Immature natural killer cell (primary cell): ENCODE results near the gene CD19. TPM values are rescaled to one million over a fixed set of nuclear protein-coding genes. Genes with fewer than 3 reads are reported as not detected.

Experiments used
- DNase-seq, 3 donors: peaks; one replicate each; pipeline ENCODE4 v3.0.0; 2022; ENCODE audit warnings: mixed read lengths in 1 of 3
- H3K27ac Mint-ChIP-seq, 6 donors: one replicate each; pipeline ENCODE4 v1.8.0; 2020; ENCODE audit warnings: mixed read lengths in 6 of 6, mild to moderate bottlenecking in 5 of 6, inconsistent platforms in 4 of 6, moderate library complexity in 3 of 6
- H3K27me3 Mint-ChIP-seq, 3 donors: one replicate each; pipeline ENCODE4 v1.8.0; 2020 to 2021; ENCODE audit warnings: low read depth in 3 of 3, mild to moderate bottlenecking in 3 of 3, mixed read lengths in 3 of 3, moderate library complexity in 3 of 3, inconsistent platforms in 1 of 3
- H3K36me3 Mint-ChIP-seq, 3 donors: one replicate each; pipeline ENCODE4 v1.8.0; 2020; ENCODE audit warnings: mixed read lengths in 3 of 3, inconsistent platforms in 2 of 3, mild to moderate bottlenecking in 2 of 3
- H3K4me1 Mint-ChIP-seq, 2 donors: one replicate each; pipeline ENCODE4 v1.8.0; 2020; ENCODE audit warnings: inconsistent platforms in 2 of 2, mild to moderate bottlenecking in 2 of 2, mixed read lengths in 2 of 2, moderate library complexity in 1 of 2
- H3K4me3 Mint-ChIP-seq, 5 donors: one replicate each; pipeline ENCODE4 v1.8.0; 2020; ENCODE audit warnings: mild to moderate bottlenecking in 5 of 5, mixed read lengths in 5 of 5, inconsistent platforms in 3 of 5, moderate library complexity in 3 of 5
- H3K9me3 Mint-ChIP-seq, 6 donors: one replicate each; pipeline ENCODE4 v1.8.0; 2020; ENCODE audit warnings: mild to moderate bottlenecking in 6 of 6, mixed read lengths in 6 of 6, inconsistent platforms in 4 of 6, moderate library complexity in 3 of 6
- polyA plus RNA-seq, 3 donors: library from polyadenylated mRNA; unstranded; fragments of 300-500 nt; fragmentation: Illumina TruSeq; gene quantifications; one replicate each; pipeline ENCODE4 v1.2.3, GENCODE V29; 2021

The CD19 gene
- polyA plus RNA-seq, 3 donors from 2014 or later = 0.18 to 0.29 (median 0.27) TPM

GRCh38 chr16:28900601-28901000, 31.2 kb upstream of the CD19 start:
- no peak for DNase-seq
- Mint-ChIP-seq H3K9me3 (no peaks in the 10 kb centered on the region), H3K36me3 (peaks cover 0 to 5% (median 0%) of the 10 kb centered on the region in 3 donors), H3K27me3 (no peaks in the 10 kb centered on the region), H3K4me3 (no peak overlapping the region), H3K4me1 (peaks cover 0 to 5% of the 10 kb centered on the region in 2 donors), H3K27ac (no peak overlapping the region)

- H3K27ac Mint-ChIP-seq = no peak overlapping the region
- peak overlapping the region in 1 of 5 donors; percentile 13 for H3K4me3 Mint-ChIP-seq
- H3K9me3 Mint-ChIP-seq = no peaks in the 10 kb centered on the region
- H3K4me1 Mint-ChIP-seq = peaks cover 0 to 5% of the 10 kb centered on the region in 2 donors
- H3K36me3 Mint-ChIP-seq = peaks cover 0 to 5% (median 0%) of the 10 kb centered on the region in 3 donors
- no peak for DNase-seq
- H3K27me3 Mint-ChIP-seq = no peaks in the 10 kb centered on the region
These were observed 29.9 kb upstream of the CD19 start for GRCh38 chr16:28901862-28902261.

DNA sequence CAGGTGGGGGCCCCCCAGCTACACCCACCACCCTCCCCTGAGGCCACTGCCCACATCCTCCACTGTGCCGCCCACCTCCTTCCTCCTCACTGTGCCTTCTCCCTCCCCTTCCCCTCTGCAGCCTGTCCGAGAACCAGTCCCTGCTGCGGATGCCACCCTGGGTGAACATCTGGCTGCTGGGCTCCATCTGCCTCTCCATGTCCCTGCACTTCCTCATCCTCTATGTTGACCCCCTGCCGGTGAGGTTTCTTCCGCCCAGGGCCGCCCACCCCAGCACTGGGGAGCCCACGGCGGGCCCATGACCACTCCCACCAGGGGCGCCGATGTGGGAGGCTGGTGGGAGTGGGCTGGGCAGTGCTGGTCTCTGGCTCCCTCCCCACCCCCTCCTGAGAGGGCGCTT, 28.9 kb upstream of the CD19 start:
- H3K27ac Mint-ChIP-seq = no peak overlapping the region
- no peaks in the 10 kb centered on the region for H3K9me3 Mint-ChIP-seq
- no peak for DNase-seq
- no peaks in the 10 kb centered on the region for H3K27me3 Mint-ChIP-seq
- H3K36me3 Mint-ChIP-seq = peaks cover 0 to 5% (median 0%) of the 10 kb centered on the region in 3 donors
- H3K4me3 Mint-ChIP-seq = peak overlapping the region in 1 of 5 donors; percentile 1
- H3K4me1 Mint-ChIP-seq = peaks cover 0 to 5% of the 10 kb centered on the region in 2 donors

GRCh38 chr16:28903344-28904042, 28.3 kb upstream of the CD19 start:
- Mint-ChIP-seq H3K9me3 (no peaks in the 10 kb centered on the region), H3K36me3 (peaks cover 0 to 5% (median 0%) of the 10 kb centered on the region in 3 donors), H3K27ac (no peak overlapping the region), H3K4me3 (no peak overlapping the region), H3K4me1 (peaks cover 0 to 5% of the 10 kb centered on the region in 2 donors), H3K27me3 (no peaks in the 10 kb centered on the region)
- no peak for DNase-seq

DNA sequence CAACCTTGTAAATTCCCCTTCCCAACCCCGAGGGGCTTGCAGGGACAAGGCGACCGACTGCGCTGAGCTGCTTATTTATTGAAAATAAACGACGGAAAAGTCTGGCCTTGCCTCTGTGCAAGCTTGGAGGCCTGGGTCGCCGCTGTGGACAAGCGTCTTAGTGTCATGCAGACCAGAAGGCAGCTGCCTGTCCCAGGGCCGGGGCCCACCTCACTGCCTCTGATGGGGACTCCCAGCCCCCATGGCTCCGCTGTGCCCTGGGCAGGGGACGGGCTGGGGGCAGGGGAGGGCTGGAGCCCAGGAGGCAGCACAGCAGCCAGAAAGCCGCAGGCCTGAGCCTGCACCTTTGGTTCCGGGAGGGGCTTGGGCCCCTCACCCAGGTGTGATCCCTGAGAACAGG, 27.4 kb upstream of the CD19 start:
- no peak overlapping the region for H3K4me3 Mint-ChIP-seq
- H3K9me3 Mint-ChIP-seq = no peaks in the 10 kb centered on the region
- H3K27ac Mint-ChIP-seq = no peak overlapping the region
- no peak for DNase-seq
- peaks cover 0 to 5% of the 10 kb centered on the region in 2 donors for H3K4me1 Mint-ChIP-seq
- no peaks in the 10 kb centered on the region for H3K27me3 Mint-ChIP-seq
- H3K36me3 Mint-ChIP-seq = no peaks in the 10 kb centered on the region

GRCh38 chr16:28904828-28905227, 26.9 kb upstream of the CD19 start:
- Mint-ChIP-seq H3K27ac (no peak overlapping the region), H3K9me3 (no peaks in the 10 kb centered on the region), H3K36me3 (no peaks in the 10 kb centered on the region), H3K4me3 (no peak overlapping the region), H3K27me3 (no peaks in the 10 kb centered on the region), H3K4me1 (peaks cover 0 to 5% of the 10 kb centered on the region in 2 donors)
- DNase-seq = no peak

DNA sequence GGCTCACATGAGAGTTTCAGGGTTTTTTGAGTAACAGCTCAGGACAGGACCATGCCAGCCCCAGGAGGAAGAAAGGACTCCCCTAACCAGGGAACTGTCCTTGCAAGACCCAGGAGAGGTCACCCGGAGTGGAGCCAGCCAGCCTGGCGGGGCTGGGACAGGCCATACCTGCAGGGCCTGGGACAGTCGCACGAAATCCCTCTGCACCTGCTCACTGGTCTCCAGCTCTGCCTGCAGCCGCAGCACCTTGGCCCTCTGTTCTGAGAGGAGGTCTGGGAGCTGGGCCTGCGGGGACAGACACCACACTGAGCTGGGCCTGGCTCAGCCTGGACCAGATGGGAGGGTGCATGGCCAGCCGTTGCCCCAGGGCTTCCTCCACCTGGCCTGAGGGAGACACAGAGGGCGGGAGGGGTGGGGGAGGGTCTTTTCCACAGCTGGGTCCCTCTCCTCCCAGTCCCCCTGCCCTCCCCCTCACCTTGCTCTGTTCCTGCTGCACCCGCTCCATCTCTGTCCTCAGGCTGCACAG, 26.5 kb upstream of the CD19 start:
- no peak for DNase-seq
- no peaks in the 10 kb centered on the region for H3K27me3 Mint-ChIP-seq
- no peaks in the 10 kb centered on the region for H3K9me3 Mint-ChIP-seq

GRCh38 chr16:28905800-28906372, 25.9 kb upstream of the CD19 start:
- no peak overlapping the region for H3K4me3 Mint-ChIP-seq
- no peaks in the 10 kb centered on the region for H3K9me3 Mint-ChIP-seq
- peaks cover 0 to 4% (median 0%) of the 10 kb centered on the region in 3 donors for H3K36me3 Mint-ChIP-seq
- H3K27me3 Mint-ChIP-seq = no peaks in the 10 kb centered on the region
- H3K4me1 Mint-ChIP-seq = peaks cover 0 to 5% of the 10 kb centered on the region in 2 donors
- H3K27ac Mint-ChIP-seq = no peak overlapping the region
- DNase-seq = no peak

More for the DNA sequence above, 26.5 kb upstream of the CD19 start:
- no peak overlapping the region for H3K27ac Mint-ChIP-seq
- no peak overlapping the region for H3K4me3 Mint-ChIP-seq
- H3K4me1 Mint-ChIP-seq = peaks cover 0 to 5% of the 10 kb centered on the region in 2 donors
- peaks cover 0 to 4% (median 0%) of the 10 kb centered on the region in 3 donors for H3K36me3 Mint-ChIP-seq

DNA sequence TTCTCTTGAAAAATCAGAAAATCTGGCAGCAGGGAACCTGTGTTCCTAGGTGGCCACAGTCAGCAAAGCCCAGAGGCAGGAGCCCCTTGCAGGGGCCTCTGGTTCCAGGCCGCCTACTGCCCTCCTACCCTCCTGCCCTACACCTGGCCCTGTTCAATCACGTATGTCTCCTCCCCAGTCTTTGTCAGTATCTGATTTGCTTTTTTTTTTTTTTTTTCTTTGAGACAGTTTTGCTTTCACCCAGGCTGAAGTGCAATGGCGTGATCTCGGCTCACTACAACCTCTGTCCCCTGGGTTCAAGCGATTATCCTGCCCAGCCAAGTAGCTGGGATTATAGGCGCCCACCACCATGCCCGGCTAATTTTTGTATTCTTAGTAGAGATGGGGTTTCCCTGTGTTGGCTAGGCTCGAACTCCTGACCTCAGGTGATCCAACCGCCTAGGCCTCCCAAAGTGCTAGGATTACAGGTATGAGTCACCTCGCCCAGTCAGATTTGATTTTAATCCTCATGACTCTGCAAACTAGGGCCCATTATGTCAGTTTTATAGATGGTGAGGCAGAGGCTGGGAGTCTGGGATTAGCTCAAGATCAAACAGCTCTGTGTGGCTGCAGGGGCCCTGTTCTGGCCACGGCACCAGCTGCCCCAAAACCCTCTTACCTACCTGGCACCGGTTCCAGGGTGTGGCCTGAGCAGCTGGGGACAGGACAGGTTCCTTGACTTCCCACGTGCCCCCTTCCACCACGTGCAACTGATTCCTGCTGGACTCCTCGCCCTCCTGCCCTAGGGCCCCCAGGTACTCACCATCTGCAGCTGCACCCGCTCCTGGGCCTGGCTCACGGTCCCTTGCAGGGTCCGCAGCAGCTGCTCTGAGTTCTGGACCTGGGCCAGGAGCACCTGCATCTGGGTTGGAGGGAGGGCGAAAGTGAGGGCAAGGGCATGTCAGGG, 21.4 kb upstream of the CD19 start:
- peaks cover 0 to 2% (median 0%) of the 10 kb centered on the region in 3 donors for H3K27me3 Mint-ChIP-seq
- H3K4me3 Mint-ChIP-seq = no peak overlapping the region
- peaks cover 8 to 15% (median 10%) of the 10 kb centered on the region in 3 donors for H3K36me3 Mint-ChIP-seq

GRCh38 chr16:28912558-28912957, 19.2 kb upstream of the CD19 start:
- Mint-ChIP-seq H3K4me3 (no peak overlapping the region), H3K9me3 (peaks cover 0 to 2% (median 0%) of the 10 kb centered on the region in 6 donors), H3K27ac (peak overlapping the region in 1 of 6 donors; percentile 77)

More for the DNA sequence above, 21.4 kb upstream of the CD19 start:
- H3K9me3 Mint-ChIP-seq = peaks cover 0 to 2% (median 0%) of the 10 kb centered on the region in 6 donors
- H3K4me1 Mint-ChIP-seq = no peaks in the 10 kb centered on the region
- DNase-seq = no peak
- no peak overlapping the region for H3K27ac Mint-ChIP-seq

GRCh38 chr16:28913946-28914724, 17.6 kb upstream of the CD19 start:
- no peak for DNase-seq
- H3K9me3 Mint-ChIP-seq = peaks cover 0 to 2% (median 0%) of the 10 kb centered on the region in 6 donors
- peaks cover 14 to 22% (median 15%) of the 10 kb centered on the region in 3 donors for H3K36me3 Mint-ChIP-seq
- no peak overlapping the region for H3K4me3 Mint-ChIP-seq
- H3K27ac Mint-ChIP-seq = no peak overlapping the region
- H3K27me3 Mint-ChIP-seq = peaks cover 0 to 2% (median 0%) of the 10 kb centered on the region in 3 donors
- peaks cover 0 to 1% of the 10 kb centered on the region in 2 donors for H3K4me1 Mint-ChIP-seq

More at GRCh38 chr16:28912558-28912957, 19.2 kb upstream of the CD19 start:
- no peak for DNase-seq
- H3K4me1 Mint-ChIP-seq = peaks cover 0 to 1% of the 10 kb centered on the region in 2 donors
- H3K27me3 Mint-ChIP-seq = peaks cover 0 to 2% (median 0%) of the 10 kb centered on the region in 3 donors
- peaks cover 14 to 21% (median 15%) of the 10 kb centered on the region in 3 donors for H3K36me3 Mint-ChIP-seq

- H3K4me1 Mint-ChIP-seq = peaks cover 0 to 1% of the 10 kb centered on the region in 2 donors
- H3K27me3 Mint-ChIP-seq = peaks cover 0 to 5% (median 0%) of the 10 kb centered on the region in 3 donors
- no peak overlapping the region for H3K27ac Mint-ChIP-seq
These were observed 16.6 kb upstream of the CD19 start for GRCh38 chr16:28915181-28915580.

More at GRCh38 chr16:28915181-28915580, 16.6 kb upstream of the CD19 start:
- Mint-ChIP-seq H3K9me3 (peaks cover 0 to 2% (median 0%) of the 10 kb centered on the region in 6 donors), H3K4me3 (no peak overlapping the region), H3K36me3 (peaks cover 14 to 26% (median 15%) of the 10 kb centered on the region in 3 donors)
- DNase-seq = no peak
